Liver (tissue), 9 donors: Measurements from ENCODE around the gene USP16. TPM values are rescaled to one million over a fixed set of nuclear protein-coding genes. Genes with fewer than 3 reads are reported as not detected.

Source experiments
- DNase-seq: peaks from one replicate; pipeline ENCODE4 v3.0.0-alpha.2; 2017; ENCODE audit warnings: low spot score
- H3K27ac ChIP-seq, 2 donors: one replicate each; pipeline ENCODE4 v1.7.0; 2013; ENCODE audit warnings: inconsistent platforms in 2 of 2, low read length in 2 of 2, control low read depth in 1 of 2, low read depth in 1 of 2, mild to moderate bottlenecking in 1 of 2
- H3K27me3 ChIP-seq, 4 donors: one replicate each; pipeline versions ENCODE4 v1.6.1 to v1.7.0; 2013; ENCODE audit warnings: low read length in 3 of 4, inconsistent platforms in 1 of 4, mild to moderate bottlenecking in 1 of 4, moderate library complexity in 1 of 4; ENCODE audit not compliant: control insufficient read depth in 4 of 4, insufficient read depth in 4 of 4
- H3K36me3 ChIP-seq, 4 donors: one replicate each; pipeline versions ENCODE4 v1.6.1 to v1.7.0; 2013; ENCODE audit warnings: low read length in 3 of 4, mild to moderate bottlenecking in 3 of 4, low read depth in 1 of 4, moderate library complexity in 1 of 4; ENCODE audit not compliant: control insufficient read depth in 4 of 4, insufficient read depth in 3 of 4
- H3K4me1 ChIP-seq, 4 donors: one replicate each; pipeline versions ENCODE4 v1.6.1 to v1.7.0; 2013; ENCODE audit warnings: low read length in 3 of 4, mild to moderate bottlenecking in 3 of 4, moderate library complexity in 1 of 4; ENCODE audit not compliant: control insufficient read depth in 4 of 4, insufficient read depth in 4 of 4
- H3K4me3 ChIP-seq, 3 donors: one replicate each; pipeline versions ENCODE4 v1.6.1 to v1.7.0; 2013; ENCODE audit warnings: low read length in 3 of 3, control low read depth in 1 of 3, low read depth in 1 of 3, mild to moderate bottlenecking in 1 of 3
- H3K9ac ChIP-seq, 2 donors: one replicate each; pipeline ENCODE4 v1.7.0; 2013; ENCODE audit warnings: low read length in 2 of 2, mild to moderate bottlenecking in 2 of 2, moderate library complexity in 2 of 2, control low read depth in 1 of 2, low read depth in 1 of 2
- H3K9me3 ChIP-seq, 4 donors: one replicate each; pipeline versions ENCODE4 v1.6.1 to v1.7.0; 2013; ENCODE audit warnings: low read length in 3 of 4; ENCODE audit not compliant: control insufficient read depth in 4 of 4
- ATF3 ChIP-seq: IDR thresholded peaks from 2 replicates; pipeline ENCODE4 v1.6.1; 2016; ENCODE audit warnings: antibody characterized with exemption
- EGR1 ChIP-seq, 2 donors: IDR thresholded peaks; 2 replicates each; pipeline ENCODE4 v1.6.1; 2016 to 2018; ENCODE audit warnings: antibody characterized with exemption in 2 of 2, low read depth in 2 of 2
- FOXA1 ChIP-seq: IDR thresholded peaks from 2 replicates; pipeline ENCODE4 v1.6.1; 2016; ENCODE audit warnings: antibody characterized with exemption
- FOXA2 ChIP-seq: IDR thresholded peaks from 2 replicates; pipeline ENCODE4 v1.6.1; 2016; ENCODE audit warnings: antibody characterized with exemption
- GABPA ChIP-seq, 2 donors: IDR thresholded peaks in 1 of 2; conservative IDR thresholded peaks in 1 of 2; 2 replicates each; pipeline ENCODE4 v1.6.1; 2016; ENCODE audit warnings: antibody characterized with exemption in 2 of 2, mild to moderate bottlenecking in 1 of 2, moderate library complexity in 1 of 2
- HNF4A ChIP-seq, 2 donors: conservative IDR thresholded peaks; 2 replicates each; pipeline ENCODE4 v1.6.1; 2016; ENCODE audit warnings: antibody characterized with exemption in 2 of 2, mild to moderate bottlenecking in 2 of 2
- HNF4G ChIP-seq: IDR thresholded peaks from 2 replicates; pipeline ENCODE4 v1.6.1; 2016; ENCODE audit warnings: antibody characterized with exemption
- JUND ChIP-seq, 2 donors: IDR thresholded peaks; 2 replicates each; pipeline ENCODE4 v1.6.1; 2016; ENCODE audit warnings: antibody characterized with exemption in 2 of 2
- MAX ChIP-seq: IDR thresholded peaks from 2 replicates; pipeline ENCODE4 v1.6.1; 2016; ENCODE audit warnings: antibody characterized with exemption
- NR2F2 ChIP-seq: IDR thresholded peaks from 2 replicates; pipeline ENCODE4 v1.6.1; 2016; ENCODE audit warnings: antibody characterized with exemption
- RAD21 ChIP-seq, 2 donors: IDR thresholded peaks; 2 replicates each; pipeline ENCODE4 v1.6.1; 2016; ENCODE audit warnings: antibody characterized with exemption in 2 of 2, mild to moderate bottlenecking in 2 of 2
- REST ChIP-seq: IDR thresholded peaks from 2 replicates; pipeline ENCODE4 v1.6.1; 2016; ENCODE audit warnings: antibody characterized with exemption, mild to moderate bottlenecking
- RXRA ChIP-seq, 2 donors: IDR thresholded peaks; 2 replicates each; pipeline ENCODE4 v1.6.1; 2017 to 2018; ENCODE audit warnings: antibody characterized with exemption in 2 of 2, mild to moderate bottlenecking in 1 of 2
- SP1 ChIP-seq: IDR thresholded peaks from 2 replicates; pipeline ENCODE4 v1.6.1; 2018; ENCODE audit warnings: antibody characterized with exemption, mild to moderate bottlenecking
- TAF1 ChIP-seq: conservative IDR thresholded peaks from 2 replicates; pipeline ENCODE4 v1.6.1; 2016; ENCODE audit warnings: antibody characterized with exemption, mild to moderate bottlenecking
- YY1 ChIP-seq: IDR thresholded peaks from 2 replicates; pipeline ENCODE4 v1.6.1; 2016; ENCODE audit warnings: antibody characterized with exemption, mild to moderate bottlenecking
- WGBS: extraction: QIAGEN DNeasy Blood & Tissue Kit; methylation state at CpG from one replicate; pipeline ENCODE4 v1.1.7; 2013; 5-methylcytosine and 5-hydroxymethylcytosine counted together
- polyA plus RNA-seq, 2 donors: library from polyadenylated mRNA; stranded (reverse) in 1 of 2; unstranded in 1 of 2; fragments of 200-250 nt in 1 of 2; fragments of >200 nt in 1 of 2; fragmentation: Nextera tagmentation in 1 of 2; extraction: Ambion mirVana in 1 of 2; gene quantifications; one replicate each; pipeline versions ENCODE4 v1.2.1 to v1.2.3, GENCODE V29; 2013 to 2015
- total RNA-seq, 2 donors: library from RNA; depleted of rRNA; stranded (reverse); fragments of >200 nt; gene quantifications; one replicate each; pipeline ENCODE4 v1.2.3, GENCODE V29; 2014
- TF ChIP-seq, protein P1 (sequence below): fragments of 150-350 bp; IDR thresholded peaks from 2 replicates; pipeline ENCODE4 v1.5.1; 2017; ENCODE audit warnings: improper control_type of control experiment, low read depth, low read length; ENCODE audit not compliant: missing input control
- TF ChIP-seq, protein P2 (sequence below): IDR thresholded peaks from 2 replicates; pipeline ENCODE4 v1.6.1; 2016; ENCODE audit warnings: antibody characterized with exemption
- donor health status: healthy.
- donor health status: healthy.
- donor health status: healthy.
- donor health status: healthy.
- donor health status: healthy.

USP16 gene
- total and polyA plus RNA-seq, 4 donors = 13.3 to 45.3 (median 18.1) TPM

- under 1% methylated on average over 43 of the region's 43 CpGs for WGBS
- Histone ChIP-seq H3K36me3 (no peaks in the 10 kb centered on the region), H3K27me3 (no peaks in the 10 kb centered on the region), H3K9ac (peak within 1 kb of the TSS; percentile 91 to 98), H3K4me1 (peaks cover 0 to 25% (median 20%) of the 10 kb centered on the region in 4 donors), H3K27ac (peak within 1 kb of the TSS; percentile 51 to 79), H3K4me3 (peak within 1 kb of the TSS; percentile 85 to 96 (median 95)), H3K9me3 (no peaks in the 10 kb centered on the region)
- peak; percentile 98 for DNase-seq
- TF ChIP-seq FOXA2 (no peak), NR2F2 (no peak), YY1 (peak; percentile 54), SP1 (peak; percentile 83), RAD21 (IDR thresholded peaks at IDR 0.05) (peak in 1 of 2 donors; percentile 23), JUND (IDR thresholded peaks at IDR 0.05) (peak; percentile 90 to 94), HNF4G (no peak), FOXA1 (no peak), HNF4A (conservative IDR thresholded peaks at IDR 0.05) (no peak), TAF1 (no peak), ATF3 (no peak), RXRA (IDR thresholded peaks at IDR 0.05) (peak; percentile 33 to 55), EGR1 (IDR thresholded peaks at IDR 0.05; ENCODE audit: low read depth in 2 of 2) (peak; percentile 78 to 79), GABPA (IDR thresholded peaks at IDR 0.05 in 1 of 2, conservative IDR thresholded peaks at IDR 0.05 in 1 of 2) (peak; percentile 100), REST (no peak), MAX (peak; percentile 66)
- TF ChIP-seq, protein P1, sequence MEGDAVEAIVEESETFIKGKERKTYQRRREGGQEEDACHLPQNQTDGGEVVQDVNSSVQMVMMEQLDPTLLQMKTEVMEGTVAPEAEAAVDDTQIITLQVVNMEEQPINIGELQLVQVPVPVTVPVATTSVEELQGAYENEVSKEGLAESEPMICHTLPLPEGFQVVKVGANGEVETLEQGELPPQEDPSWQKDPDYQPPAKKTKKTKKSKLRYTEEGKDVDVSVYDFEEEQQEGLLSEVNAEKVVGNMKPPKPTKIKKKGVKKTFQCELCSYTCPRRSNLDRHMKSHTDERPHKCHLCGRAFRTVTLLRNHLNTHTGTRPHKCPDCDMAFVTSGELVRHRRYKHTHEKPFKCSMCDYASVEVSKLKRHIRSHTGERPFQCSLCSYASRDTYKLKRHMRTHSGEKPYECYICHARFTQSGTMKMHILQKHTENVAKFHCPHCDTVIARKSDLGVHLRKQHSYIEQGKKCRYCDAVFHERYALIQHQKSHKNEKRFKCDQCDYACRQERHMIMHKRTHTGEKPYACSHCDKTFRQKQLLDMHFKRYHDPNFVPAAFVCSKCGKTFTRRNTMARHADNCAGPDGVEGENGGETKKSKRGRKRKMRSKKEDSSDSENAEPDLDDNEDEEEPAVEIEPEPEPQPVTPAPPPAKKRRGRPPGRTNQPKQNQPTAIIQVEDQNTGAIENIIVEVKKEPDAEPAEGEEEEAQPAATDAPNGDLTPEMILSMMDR = no peak
- TF ChIP-seq, protein P2, sequence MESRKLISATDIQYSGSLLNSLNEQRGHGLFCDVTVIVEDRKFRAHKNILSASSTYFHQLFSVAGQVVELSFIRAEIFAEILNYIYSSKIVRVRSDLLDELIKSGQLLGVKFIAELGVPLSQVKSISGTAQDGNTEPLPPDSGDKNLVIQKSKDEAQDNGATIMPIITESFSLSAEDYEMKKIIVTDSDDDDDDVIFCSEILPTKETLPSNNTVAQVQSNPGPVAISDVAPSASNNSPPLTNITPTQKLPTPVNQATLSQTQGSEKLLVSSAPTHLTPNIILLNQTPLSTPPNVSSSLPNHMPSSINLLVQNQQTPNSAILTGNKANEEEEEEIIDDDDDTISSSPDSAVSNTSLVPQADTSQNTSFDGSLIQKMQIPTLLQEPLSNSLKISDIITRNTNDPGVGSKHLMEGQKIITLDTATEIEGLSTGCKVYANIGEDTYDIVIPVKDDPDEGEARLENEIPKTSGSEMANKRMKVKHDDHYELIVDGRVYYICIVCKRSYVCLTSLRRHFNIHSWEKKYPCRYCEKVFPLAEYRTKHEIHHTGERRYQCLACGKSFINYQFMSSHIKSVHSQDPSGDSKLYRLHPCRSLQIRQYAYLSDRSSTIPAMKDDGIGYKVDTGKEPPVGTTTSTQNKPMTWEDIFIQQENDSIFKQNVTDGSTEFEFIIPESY = no peak
These were observed 31.8 kb upstream of the USP16 start, which contains the start of gene LTN1 for GRCh38 chr21:28992526-28993292. Gene LTN1 (minus strand): TSS chr21:28992877. CDS start chr21:28992805, 72 bp downstream.
